Measurements from ENCODE around the gene DNMT3A.

- no peak for TF ChIP-seq CTCF (IDR thresholded peaks at IDR 0.05; ENCODE audit: borderline replicate concordance, extremely low read depth, low read length, poor library complexity, severe bottlenecking)
- TF ChIP-seq EZH2 (IDR thresholded peaks at IDR 0.05; ENCODE audit: borderline replicate concordance, low read depth, low read length, severe bottlenecking) = no peak
Measured at GRCh38 chr2:25367296-25367695, 25.6 kb upstream of the DNMT3A start.

Measured in DND-41 (cell line).